HS-5 (cell line): ENCODE results near the gene AFG3L2.

Experiments
- DNase-seq: peaks from one replicate; pipeline ENCODE4 v3.0.0-alpha.2; 2012; ENCODE audit warnings: low read depth

AFG3L2 gene

GRCh38 chr18:12302391-12303147 is 74.5 kb downstream of the AFG3L2 start:
- DNase-seq: no peak

- no peak for DNase-seq
Observed at GRCh38 chr18:12301263-12302005, 75.6 kb downstream of the AFG3L2 start.

DNA sequence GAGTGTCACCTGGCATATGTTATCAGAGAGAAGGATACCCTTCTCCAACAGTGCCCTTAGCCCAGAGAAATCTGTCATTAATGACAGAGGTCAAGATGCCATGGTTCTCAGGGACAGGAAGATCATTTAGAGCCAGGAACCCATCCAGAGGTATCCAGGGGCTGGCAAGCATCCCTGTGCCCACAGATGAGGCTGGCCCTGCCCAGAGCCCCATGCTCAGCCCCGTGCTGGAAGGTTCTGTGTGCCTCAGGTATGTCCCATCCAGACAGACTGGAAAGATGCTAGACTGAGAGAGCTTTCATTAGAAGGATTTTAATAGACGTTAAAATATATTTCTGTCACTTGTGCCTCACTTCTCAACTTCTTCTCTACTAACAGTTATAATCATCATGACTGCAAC is 77.2 kb downstream of the AFG3L2 start:
- DNase-seq: no peak

DNA sequence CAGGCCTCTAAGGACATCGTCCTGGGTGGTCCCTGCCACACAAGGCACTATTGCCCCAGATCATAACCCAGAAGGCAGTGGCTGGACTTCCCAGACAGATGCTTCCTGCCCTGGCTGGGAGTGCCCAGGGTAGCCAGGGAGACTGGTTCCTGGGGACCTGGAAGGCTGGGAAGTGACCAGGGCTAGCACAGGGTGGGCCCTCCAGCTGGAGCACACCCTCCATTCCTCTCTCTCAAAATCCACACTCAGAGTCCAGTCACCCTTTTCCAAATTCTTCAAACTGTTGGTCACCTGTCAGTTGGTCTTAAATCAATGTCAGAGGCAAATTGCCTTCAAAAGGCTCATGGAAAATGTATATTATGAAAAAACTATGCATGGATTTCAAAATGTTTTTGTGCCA is 80.6 kb downstream of the AFG3L2 start:
- DNase-seq: no peak

- no peak for DNase-seq
Observed at GRCh38 chr18:12296087-12296403, 81.0 kb downstream of the AFG3L2 start.

GRCh38 chr18:12295389-12296086 is 81.5 kb downstream of the AFG3L2 start:
- no peak for DNase-seq

GRCh38 chr18:12293831-12294230 is 83.2 kb downstream of the AFG3L2 start:
- DNase-seq: no peak

DNA sequence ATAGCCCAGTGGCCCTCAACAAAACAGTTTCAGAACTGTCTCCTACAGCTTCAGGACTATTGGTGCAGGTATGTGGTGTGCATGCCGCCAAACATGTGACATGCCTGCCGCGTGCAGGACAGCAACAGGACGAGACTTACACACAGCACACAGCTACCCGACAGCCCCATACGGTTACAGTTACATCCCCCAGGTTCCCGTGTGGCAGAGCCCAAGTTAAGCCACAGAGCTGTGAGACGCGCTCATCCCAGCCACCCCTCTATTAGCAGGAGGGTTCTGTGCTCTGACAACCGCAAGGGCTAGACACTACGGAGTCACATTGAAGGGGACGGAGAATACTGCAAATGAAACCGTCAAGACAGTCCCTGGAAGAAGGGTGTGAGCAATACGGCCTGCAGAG is 85.3 kb downstream of the AFG3L2 start:
- DNase-seq: no peak

- DNase-seq: no peak
Observed at GRCh38 chr18:12291161-12291560, 85.9 kb downstream of the AFG3L2 start.

DNA sequence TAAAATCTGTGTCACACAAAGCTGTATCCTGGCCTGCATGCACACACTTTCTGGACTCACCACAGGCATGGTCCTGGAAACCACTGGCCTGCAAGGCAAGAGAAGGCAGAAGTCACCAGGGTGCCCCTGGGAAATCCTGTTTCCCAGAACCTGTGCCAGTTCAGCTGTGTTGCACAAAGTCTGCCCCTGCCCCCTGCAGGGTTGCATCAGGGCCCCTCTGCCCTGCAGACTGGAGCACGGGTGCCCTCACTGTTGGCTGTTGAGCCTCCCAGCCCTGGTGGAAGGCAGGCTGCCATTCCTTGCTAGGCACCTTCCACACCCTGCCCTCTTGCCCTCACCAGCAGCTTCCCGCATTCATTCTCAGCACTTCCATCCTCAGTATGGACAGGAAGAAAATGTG is 86.9 kb downstream of the AFG3L2 start:
- DNase-seq: no peak

DNA sequence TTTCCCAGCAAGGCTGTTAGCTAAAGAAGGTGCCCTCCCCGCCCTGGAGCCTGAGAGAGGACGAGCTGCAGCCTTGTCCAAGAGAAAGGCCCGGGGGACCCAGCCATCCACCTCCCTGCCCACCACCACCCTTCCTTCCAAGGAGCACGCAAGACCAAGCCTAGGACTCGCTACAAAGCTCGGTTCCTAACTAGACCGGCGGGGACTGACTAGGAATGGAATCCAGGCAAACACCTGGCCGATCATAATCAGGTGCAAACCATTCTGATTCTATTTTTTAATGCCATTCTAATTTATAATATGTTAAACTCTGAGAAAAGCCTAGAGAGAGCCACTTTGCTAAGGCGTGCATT is 88.6 kb downstream of the AFG3L2 start:
- no peak for DNase-seq

DNA sequence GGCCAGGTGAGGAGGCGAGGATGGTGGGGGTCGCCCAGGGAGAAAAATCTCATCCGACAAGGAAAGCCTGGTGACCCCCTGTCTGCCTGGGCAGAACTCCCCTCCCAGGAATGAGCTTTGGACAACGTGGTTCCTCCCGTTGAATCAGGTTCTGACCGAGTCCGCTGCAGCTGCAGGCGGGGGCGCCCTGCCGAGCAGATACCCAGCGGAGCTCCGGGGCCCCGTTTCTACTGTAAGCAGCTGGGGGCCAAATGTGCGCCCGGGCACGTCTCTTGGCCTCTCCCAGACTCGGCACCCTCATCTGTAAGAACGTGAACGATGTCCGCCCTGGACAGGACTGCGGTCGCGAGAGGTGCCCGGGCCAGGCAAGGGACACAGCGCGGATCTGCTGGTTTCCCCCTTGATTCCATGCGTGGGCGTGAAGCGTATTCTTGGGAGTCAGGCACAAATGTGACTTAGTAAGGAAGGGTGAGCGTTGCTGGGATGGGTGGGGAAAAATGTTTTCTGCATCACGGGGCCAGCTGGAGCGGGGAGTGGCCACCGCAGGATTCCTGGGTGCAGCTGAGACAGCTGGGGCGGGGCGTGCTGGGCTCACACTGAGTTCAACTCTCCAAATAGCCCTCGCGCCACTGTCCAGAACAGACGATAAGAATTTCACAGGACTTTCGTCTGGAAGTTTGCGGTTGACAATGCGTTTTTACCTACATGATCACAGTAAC is 89.2 kb downstream of the AFG3L2 start:
- DNase-seq: peak; percentile 31

- DNase-seq: no peak
Observed at GRCh38 chr18:12287131-12287681, 89.8 kb downstream of the AFG3L2 start.

DNA sequence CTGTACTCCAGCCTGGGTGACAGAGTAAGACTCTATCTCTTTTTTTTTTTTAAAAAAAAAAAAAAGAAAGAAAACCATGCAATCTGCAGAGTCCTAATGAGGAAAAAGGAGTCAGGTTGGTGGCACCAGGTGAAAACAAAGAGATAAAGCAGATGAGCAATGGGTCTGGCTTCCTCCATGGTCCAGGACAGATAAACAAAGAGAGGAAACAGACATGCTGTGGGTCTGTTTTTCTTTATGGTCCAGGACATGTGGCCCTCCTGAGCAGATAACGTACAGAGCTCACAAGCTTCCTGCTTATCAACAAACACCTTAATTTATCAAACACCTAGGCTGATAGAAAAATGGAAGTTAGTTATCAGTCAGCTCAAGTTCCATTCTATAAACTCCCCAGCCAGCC is 93.4 kb downstream of the AFG3L2 start:
- no peak for DNase-seq

DNA sequence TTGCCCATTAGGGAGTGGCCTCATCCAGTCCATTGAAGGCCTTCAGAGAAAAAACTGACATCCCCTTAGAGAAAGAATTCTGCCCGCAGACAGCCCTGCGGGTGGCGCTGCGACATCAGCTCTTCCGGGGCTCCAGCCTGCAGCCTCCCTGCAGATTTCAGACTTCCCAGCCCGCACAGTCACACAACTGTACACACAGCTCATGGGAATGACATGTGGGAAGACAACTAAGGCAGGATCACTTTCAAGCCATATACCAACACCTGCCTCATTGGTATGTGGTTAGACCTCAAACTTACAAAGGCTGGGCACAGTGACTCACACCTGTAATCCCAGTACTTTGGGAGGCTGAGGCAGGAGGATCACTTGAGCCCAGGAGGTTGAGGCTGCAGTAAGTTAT is 93.8 kb downstream of the AFG3L2 start:
- no peak for DNase-seq

DNA sequence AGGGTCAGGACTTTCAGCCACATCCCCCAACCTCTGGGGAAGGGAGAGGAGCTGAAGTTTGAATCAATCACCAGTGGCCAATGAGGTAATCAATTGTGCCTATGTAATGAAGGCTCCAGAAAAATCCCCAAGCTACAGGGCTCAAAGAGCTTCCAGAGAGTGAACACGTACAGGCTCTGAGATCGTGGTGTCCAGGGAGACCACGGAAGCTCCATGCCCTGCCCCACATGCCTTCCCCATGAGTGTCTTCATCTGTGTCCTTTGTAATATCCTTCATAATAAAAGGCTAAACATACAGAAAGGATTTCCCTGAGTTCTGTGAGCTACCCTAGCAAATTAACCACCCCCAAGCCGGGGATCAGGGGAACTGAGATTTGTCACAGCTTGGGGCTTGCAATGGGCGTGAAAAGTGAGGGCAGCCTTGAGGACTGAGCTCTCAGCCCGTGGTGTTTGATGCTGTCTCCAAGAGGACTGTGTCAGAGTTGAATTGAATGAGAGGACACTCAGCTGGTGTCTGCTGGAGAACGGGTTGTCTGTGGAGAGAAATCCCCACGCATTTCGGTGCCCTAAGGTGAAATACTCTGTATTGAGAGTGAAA is 94.5 kb downstream of the AFG3L2 start:
- DNase-seq: peak; percentile 69

DNA sequence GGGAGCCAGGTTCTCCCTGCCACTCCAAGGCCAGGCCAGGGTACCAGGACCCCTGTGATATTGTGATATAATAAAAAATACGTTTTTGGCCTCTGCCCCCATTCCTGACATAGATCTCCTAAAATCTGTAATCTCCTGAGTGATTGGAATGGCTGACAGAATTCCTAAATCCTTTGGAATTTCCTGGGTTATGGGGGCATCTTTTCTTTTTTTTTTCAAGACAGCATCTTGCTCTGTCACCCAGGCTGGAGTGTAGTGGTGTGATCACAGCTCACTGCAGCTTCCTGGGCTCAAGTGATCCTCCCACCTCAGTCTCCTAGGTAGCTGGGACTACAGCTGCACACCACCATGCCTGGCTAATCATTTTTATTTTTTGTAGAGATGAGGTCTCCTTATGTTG is 95.2 kb downstream of the AFG3L2 start:
- DNase-seq: peak; percentile 20

- no peak for DNase-seq
Observed at GRCh38 chr18:12279781-12280531, 97.1 kb downstream of the AFG3L2 start.
